Activated gamma-delta T cell treated with anti-CD3 and anti-CD28 coated beads, Interleukin-2, amount 50 U/mL, for 16 hours (primary cell): Measurements from ENCODE around the gene G6PC2.

Source experiments
- DNase-seq: peaks from one replicate; pipeline ENCODE4 v3.0.0-alpha.2; 2020; ENCODE audit warnings: low read depth

G6PC2 gene

GRCh38 chr2:168948621-168949212, 47.6 kb downstream of the G6PC2 start:
- DNase-seq, result no peak

DNA sequence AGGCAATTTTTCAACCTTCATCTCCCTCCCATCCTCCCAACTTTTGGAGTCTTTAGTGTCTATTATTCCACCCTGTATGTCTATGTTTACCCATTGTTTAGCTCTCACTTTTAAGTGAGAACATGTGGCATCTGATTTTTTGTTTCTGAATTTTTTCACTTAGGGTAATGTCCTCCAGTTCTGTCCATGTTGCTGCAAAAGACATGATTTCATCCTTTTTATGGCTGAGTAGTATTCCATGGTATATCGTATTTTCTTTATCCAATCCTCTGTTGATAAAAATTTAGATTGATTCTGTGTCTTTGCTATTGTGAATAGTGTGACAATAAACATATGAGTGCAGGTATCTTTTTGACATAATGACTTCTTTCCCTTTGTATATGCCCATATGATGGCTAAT, 48.2 kb downstream of the G6PC2 start:
- DNase-seq, result no peak

- no peak for DNase-seq
These were observed 50.8 kb downstream of the G6PC2 start for GRCh38 chr2:168951871-168952270.

- no peak for DNase-seq
These were observed 51.3 kb downstream of the G6PC2 start for GRCh38 chr2:168952424-168952823.

DNA sequence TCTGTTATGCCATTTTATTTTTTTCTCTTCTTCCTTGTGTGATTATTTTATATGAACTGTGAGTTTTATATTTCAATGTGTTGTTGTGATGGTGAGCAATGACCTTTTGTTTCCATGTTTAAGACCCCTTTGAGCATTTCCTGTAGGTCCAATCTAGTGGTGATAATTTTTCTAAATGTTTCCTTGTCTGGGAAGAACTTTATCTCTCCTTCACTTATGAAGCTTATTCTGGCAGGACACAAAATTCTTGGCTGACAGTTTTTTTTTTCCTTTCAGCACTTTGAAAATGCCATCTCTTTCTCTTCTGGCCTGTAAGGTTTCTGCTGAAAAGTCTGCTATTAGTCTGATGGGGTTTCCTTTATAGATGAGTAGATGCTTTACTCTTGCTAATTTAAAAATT, 53.2 kb downstream of the G6PC2 start:
- no peak for DNase-seq

- no peak for DNase-seq
These were observed 54.2 kb downstream of the G6PC2 start for GRCh38 chr2:168955321-168955720.

- no peak for DNase-seq
These were observed 55.3 kb downstream of the G6PC2 start for GRCh38 chr2:168956392-168956791.
